Tibial artery (tissue), 4 donors: ENCODE data around the gene C8B.

ENCODE experiments used
- DNase-seq, 2 donors: peaks; one replicate each; pipeline ENCODE4 v3.0.0-alpha.2; 2019
- H3K27ac ChIP-seq, 2 donors: fragments of 200-600 bp; sonication (generic) in 1 of 2; 1 replicate in 1 of 2; 2 replicates in 1 of 2; pipeline ENCODE4 v1.5.1; 2018 to 2019; ENCODE audit warnings: mild to moderate bottlenecking in 1 of 2
- H3K27me3 ChIP-seq, 2 donors: fragments of 200-600 bp; sonication (generic) in 1 of 2; one replicate each; pipeline versions ENCODE4 v1.5.1 to v1.6.0; 2016 to 2019
- H3K36me3 ChIP-seq, 3 donors: fragments of 200-600 bp; sonication (generic) in 2 of 3; one replicate each; pipeline ENCODE4 v1.5.1; 2016 to 2019; ENCODE audit warnings: mild to moderate bottlenecking in 2 of 3
- H3K4me1 ChIP-seq, 4 donors: fragments of 200-600 bp; sonication (generic) in 2 of 4; 1 replicate in 3 of 4; 2 replicates in 1 of 4; pipeline ENCODE4 v1.5.1; 2016 to 2019
- H3K4me3 ChIP-seq, 2 donors: fragments of 200-600 bp; sonication (generic) in 1 of 2; 1 replicate in 1 of 2; 2 replicates in 1 of 2; pipeline ENCODE4 v1.5.1; 2018 to 2019; ENCODE audit warnings: mild to moderate bottlenecking in 2 of 2
- H3K9me3 ChIP-seq, 3 donors: fragments of 200-600 bp; sonication (generic) in 1 of 3; one replicate each; pipeline ENCODE4 v1.5.1; 2016 to 2019
- CTCF ChIP-seq, 2 experiments: fragments of 200-600 bp in 1 of 2; fragments of 450-650 bp in 1 of 2; IDR thresholded peaks; one replicate each; pipeline ENCODE4 v1.5.1; 2017 to 2019; ENCODE audit warnings: antibody characterized with exemption in 2 of 2, mild to moderate bottlenecking in 1 of 2, moderate library complexity in 1 of 2
- intact Hi-C: fragments of 100-400 bp; cut with DNase I; formaldehyde crosslinking; loops from one replicate; pipeline ENCODE4 v1.15.0; 2023; ENCODE audit warnings: low total_unique reads

Gene C8B

GRCh38 chr1:56903778-56904177 is 62.0 kb downstream of the C8B start:
- no peak for TF ChIP-seq CTCF (IDR thresholded peaks at IDR 0.05)
- no peaks in the 10 kb centered on the region for H3K36me3 ChIP-seq
- H3K27me3 ChIP-seq, result no peaks in the 10 kb centered on the region
- H3K9me3 ChIP-seq, result no peaks in the 10 kb centered on the region
- no peak overlapping the region for H3K4me3 ChIP-seq
- H3K27ac ChIP-seq, result no peak overlapping the region
- intact Hi-C loops, result no loop called here
- H3K4me1 ChIP-seq, result no peaks in the 10 kb centered on the region
- DNase-seq, result no peak

DNA sequence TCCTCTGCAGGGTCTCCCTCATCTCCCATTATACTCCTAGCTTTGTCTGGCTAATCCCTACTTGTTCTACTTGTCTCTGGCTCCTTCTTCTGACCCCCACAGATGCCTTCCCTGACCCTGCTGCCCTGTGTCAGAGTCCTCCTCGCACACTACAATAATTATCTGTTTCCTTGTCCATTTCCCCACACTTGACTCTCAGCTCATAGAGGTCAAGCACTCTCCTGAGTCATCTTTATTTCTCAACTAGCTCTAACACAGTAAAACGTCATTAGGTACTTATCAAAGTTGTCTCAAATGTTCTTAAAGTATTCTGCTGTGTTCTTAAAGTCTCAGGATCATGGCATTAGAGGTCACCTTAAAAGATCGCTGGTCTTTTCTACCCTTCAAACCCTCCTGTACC is 64.1 kb downstream of the C8B start:
- Histone ChIP-seq H3K4me3 (no peak overlapping the region), H3K27me3 (no peaks in the 10 kb centered on the region), H3K4me1 (no peaks in the 10 kb centered on the region), H3K36me3 (no peaks in the 10 kb centered on the region), H3K9me3 (no peaks in the 10 kb centered on the region), H3K27ac (no peak overlapping the region)
- intact Hi-C loops, result no loop called here
- TF ChIP-seq CTCF (IDR thresholded peaks at IDR 0.05), result no peak
- DNase-seq, result no peak

GRCh38 chr1:56898879-56899278 is 66.9 kb downstream of the C8B start:
- Histone ChIP-seq H3K4me3 (no peak overlapping the region), H3K4me1 (no peaks in the 10 kb centered on the region), H3K36me3 (no peaks in the 10 kb centered on the region), H3K27me3 (no peaks in the 10 kb centered on the region), H3K9me3 (no peaks in the 10 kb centered on the region), H3K27ac (no peak overlapping the region)
- intact Hi-C loops, result no loop called here
- no peak for DNase-seq
- TF ChIP-seq CTCF (IDR thresholded peaks at IDR 0.05), result no peak

- H3K36me3 ChIP-seq, result no peaks in the 10 kb centered on the region
- H3K9me3 ChIP-seq, result no peaks in the 10 kb centered on the region
- H3K27me3 ChIP-seq, result no peaks in the 10 kb centered on the region
- no peak overlapping the region for H3K4me3 ChIP-seq
- intact Hi-C loops, result no loop called here
- no peak overlapping the region for H3K27ac ChIP-seq
- no peak for TF ChIP-seq CTCF (IDR thresholded peaks at IDR 0.05)
- no peak for DNase-seq
- H3K4me1 ChIP-seq, result no peaks in the 10 kb centered on the region
These were observed 67.8 kb downstream of the C8B start for GRCh38 chr1:56898005-56898373.

DNA sequence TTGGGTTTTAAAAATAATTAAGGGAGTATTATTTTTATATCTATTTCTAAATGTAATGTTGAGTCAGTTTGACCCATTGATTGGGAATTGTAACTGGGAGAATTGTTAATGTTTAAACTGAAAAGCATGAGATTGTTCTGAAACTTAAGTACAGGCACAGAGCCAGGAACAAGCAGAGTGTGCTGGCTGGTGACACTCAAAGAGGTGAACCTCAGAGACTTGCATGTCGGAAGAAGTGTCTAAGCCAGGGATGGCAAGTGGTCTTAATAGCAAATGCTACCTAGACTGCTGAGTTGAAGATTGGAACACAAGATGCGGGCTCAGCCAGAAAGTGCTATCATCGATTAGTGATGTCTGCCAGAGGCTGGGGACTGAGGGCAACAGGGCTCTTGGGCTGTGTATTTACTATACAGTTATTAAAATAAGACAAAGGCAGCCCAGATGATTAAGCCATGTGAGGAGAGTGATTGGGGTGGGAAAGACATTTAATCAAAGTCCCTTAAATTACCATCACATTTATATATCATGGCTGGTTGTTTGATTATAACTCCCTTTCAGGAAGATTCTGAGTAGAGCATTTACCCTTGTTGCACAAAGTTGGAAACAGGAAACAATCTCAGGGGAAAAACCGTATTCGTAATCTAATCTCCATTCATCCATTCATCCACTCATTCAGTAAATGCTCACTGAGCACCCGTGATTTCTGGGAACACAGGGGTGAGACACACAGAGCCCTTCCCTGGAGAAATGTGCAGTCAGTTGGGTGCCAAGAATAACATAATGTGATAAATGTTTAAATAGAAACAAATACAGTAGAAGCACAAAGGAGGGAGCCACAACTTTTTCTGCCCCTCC is 68.4 kb downstream of the C8B start:
- no peaks in the 10 kb centered on the region for H3K9me3 ChIP-seq
- no peak for TF ChIP-seq CTCF (IDR thresholded peaks at IDR 0.05)
- H3K4me3 ChIP-seq, result no peak overlapping the region
- no peak for DNase-seq
- intact Hi-C loops, result no loop called here
- H3K4me1 ChIP-seq, result no peaks in the 10 kb centered on the region
- no peak overlapping the region for H3K27ac ChIP-seq
- no peaks in the 10 kb centered on the region for H3K36me3 ChIP-seq
- H3K27me3 ChIP-seq, result no peaks in the 10 kb centered on the region
